Thymus (tissue), 11 donors: Measurements from ENCODE around the gene TMEM236. TPM values are rescaled to one million over a fixed set of nuclear protein-coding genes. Genes with fewer than 3 reads are reported as not detected.
A peak's percentile ranks its signal among the peaks of the same experiment; 100 is the strongest.

Experiments used
- DNase-seq, 9 donors: peaks; one replicate each; pipeline ENCODE4 v3.0.0-alpha.2; 2013; ENCODE audit warnings: low spot score in 9 of 9, low read depth in 6 of 9, missing footprints in 1 of 9
- H3K27ac ChIP-seq, 2 donors: one replicate each; pipeline ENCODE4 v1.5.1; 2013; ENCODE audit warnings: control low read depth in 1 of 2, low read depth in 1 of 2, low read length in 1 of 2, mild to moderate bottlenecking in 1 of 2, moderate library complexity in 1 of 2
- H3K27me3 ChIP-seq, 2 donors: one replicate each; pipeline ENCODE4 v1.5.1; 2013; ENCODE audit warnings: low read length in 1 of 2; ENCODE audit not compliant: control insufficient read depth in 2 of 2, insufficient read depth in 1 of 2
- H3K36me3 ChIP-seq, 2 donors: one replicate each; pipeline ENCODE4 v1.5.1; 2013; ENCODE audit warnings: low read length in 1 of 2, mild to moderate bottlenecking in 1 of 2, moderate library complexity in 1 of 2; ENCODE audit not compliant: control insufficient read depth in 2 of 2, insufficient read depth in 2 of 2
- H3K4me1 ChIP-seq, 2 donors: one replicate each; pipeline ENCODE4 v1.5.1; 2013; ENCODE audit warnings: low read length in 2 of 2; ENCODE audit not compliant: control insufficient read depth in 2 of 2, insufficient read depth in 2 of 2
- H3K4me3 ChIP-seq, 2 donors: one replicate each; pipeline ENCODE4 v1.5.1; 2013; ENCODE audit warnings: low read length in 2 of 2, control low read depth in 1 of 2, mild to moderate bottlenecking in 1 of 2
- H3K9me3 ChIP-seq, 2 donors: one replicate each; pipeline ENCODE4 v1.5.1; 2013; ENCODE audit warnings: low read length in 1 of 2, mild to moderate bottlenecking in 1 of 2; ENCODE audit not compliant: control insufficient read depth in 2 of 2, insufficient read depth in 1 of 2
- WGBS: extraction: QIAGEN DNeasy Blood & Tissue Kit; methylation state at CpG from one replicate; pipeline ENCODE4 v1.1.7; 2013; 5-methylcytosine and 5-hydroxymethylcytosine counted together
- polyA plus RNA-seq: library from polyadenylated mRNA; stranded (reverse); fragments of 200-250 nt; gene quantifications from one replicate; pipeline ENCODE4 v1.2.3, GENCODE V29; 2013
- total RNA-seq: library from RNA; stranded (reverse); fragments of 120-200 nt; gene quantifications from one replicate; pipeline ENCODE4 v1.2.4, GENCODE V29; 2013
- donor health status: healthy.

TMEM236 gene
- total and polyA plus RNA-seq, 2 donors = 0.24 to 0.30 TPM

DNA sequence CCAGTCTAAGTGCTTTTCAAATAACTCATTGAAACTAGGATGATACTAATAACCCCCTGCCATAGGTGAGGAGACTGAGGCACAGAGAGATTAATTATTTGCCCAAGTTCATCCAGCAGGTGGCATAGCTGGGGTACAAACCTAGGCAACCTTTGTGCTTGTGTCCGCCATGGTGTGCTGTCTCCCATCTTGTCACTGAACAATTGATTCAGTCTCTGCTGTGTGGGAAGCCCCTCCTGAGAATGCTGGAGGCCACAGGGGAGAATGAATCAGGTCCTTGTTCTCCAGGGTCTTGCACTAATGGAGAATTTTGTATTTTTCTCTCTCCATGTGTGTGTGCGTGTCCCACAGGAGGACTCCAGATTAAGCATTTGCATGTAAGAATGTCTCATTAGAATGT, 15.8 kb upstream of the TMEM236 start:
- 96% methylated on average over 2 of the region's 2 CpGs for WGBS
- Histone ChIP-seq H3K27ac (no peak overlapping the region), H3K4me3 (no peak overlapping the region), H3K36me3 (no peaks in the 10 kb centered on the region), H3K9me3 (no peaks in the 10 kb centered on the region), H3K27me3 (no peaks in the 10 kb centered on the region), H3K4me1 (no peaks in the 10 kb centered on the region)
- no peak for DNase-seq

DNA sequence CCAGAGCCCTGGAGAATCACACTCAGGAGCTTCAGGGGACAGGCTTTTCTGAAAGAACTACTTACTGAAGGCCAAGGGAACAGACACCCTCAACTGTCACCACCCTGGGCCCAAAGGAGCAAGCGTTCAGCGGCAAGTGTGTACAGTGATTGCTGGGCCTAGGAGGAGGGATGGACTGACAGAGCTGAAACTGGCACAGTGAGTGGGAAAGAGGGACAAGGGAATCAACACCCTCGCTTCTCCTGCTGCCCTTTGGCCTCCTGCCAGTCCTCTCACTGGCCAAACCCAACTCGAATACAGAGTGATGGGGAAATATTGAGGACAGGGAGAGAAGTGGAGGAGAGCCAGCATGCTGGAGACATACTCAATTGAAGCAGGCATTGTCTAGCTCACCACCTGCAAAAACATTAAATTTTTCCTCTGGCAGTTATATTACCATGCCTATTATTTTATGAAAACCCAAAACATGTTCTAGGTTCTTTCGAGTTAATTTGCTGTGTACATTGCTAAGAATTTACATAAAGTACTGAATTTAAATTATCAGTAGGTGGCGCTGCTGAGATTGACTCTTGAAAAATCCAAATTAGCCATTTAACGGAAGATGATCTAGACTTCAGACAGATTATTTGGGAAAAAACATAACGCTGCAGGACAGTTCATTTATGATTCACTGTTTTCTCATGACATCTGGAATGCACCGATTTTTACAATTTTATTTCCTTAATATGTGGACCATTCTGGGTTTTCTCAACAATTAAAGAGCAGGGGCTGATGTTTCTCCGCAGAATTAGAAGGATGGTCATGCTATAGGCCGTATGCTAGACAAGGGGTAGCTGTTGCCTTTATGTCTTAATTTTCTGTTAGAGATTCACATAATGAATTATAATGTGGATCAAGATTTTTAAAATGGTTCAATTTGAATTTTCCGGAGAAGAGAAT, 14.7 kb upstream of the TMEM236 start:
- no peaks in the 10 kb centered on the region for H3K27me3 ChIP-seq
- peak in 3 of 9 donors; percentile 35 to 59 (median 38) for DNase-seq
- no peak overlapping the region for H3K27ac ChIP-seq
- H3K4me3 ChIP-seq = no peak overlapping the region
- no peaks in the 10 kb centered on the region for H3K36me3 ChIP-seq
- 61% methylated on average over 12 of the region's 12 CpGs for WGBS
- no peaks in the 10 kb centered on the region for H3K9me3 ChIP-seq
- no peaks in the 10 kb centered on the region for H3K4me1 ChIP-seq

DNA sequence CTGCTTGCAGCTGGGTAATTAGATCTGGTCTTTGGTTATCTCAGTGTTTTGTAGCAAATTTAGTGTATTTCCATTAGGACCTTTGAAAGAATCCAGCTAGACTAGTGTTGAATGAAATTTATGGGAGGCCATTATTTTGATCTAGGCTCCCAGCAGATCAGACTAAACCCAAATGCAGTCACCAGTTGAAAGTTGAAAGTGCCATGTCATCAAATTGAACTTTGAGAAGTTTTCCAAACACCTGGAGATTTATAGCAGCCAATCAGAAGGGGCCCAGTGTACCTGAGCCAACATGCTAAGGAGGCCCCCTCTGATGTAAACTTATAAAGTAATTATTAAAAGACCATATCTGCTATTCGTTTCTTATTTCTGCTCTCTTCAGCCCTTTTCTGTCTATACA, 11.3 kb upstream of the TMEM236 start:
- H3K36me3 ChIP-seq = no peaks in the 10 kb centered on the region
- no peaks in the 10 kb centered on the region for H3K9me3 ChIP-seq
- WGBS = 98% methylated on average over 1 of the region's 1 CpG
- no peak for DNase-seq
- H3K4me3 ChIP-seq = no peak overlapping the region
- peaks cover 13 to 21% of the 10 kb centered on the region in 2 donors for H3K4me1 ChIP-seq
- no peak overlapping the region for H3K27ac ChIP-seq
- no peaks in the 10 kb centered on the region for H3K27me3 ChIP-seq

DNA sequence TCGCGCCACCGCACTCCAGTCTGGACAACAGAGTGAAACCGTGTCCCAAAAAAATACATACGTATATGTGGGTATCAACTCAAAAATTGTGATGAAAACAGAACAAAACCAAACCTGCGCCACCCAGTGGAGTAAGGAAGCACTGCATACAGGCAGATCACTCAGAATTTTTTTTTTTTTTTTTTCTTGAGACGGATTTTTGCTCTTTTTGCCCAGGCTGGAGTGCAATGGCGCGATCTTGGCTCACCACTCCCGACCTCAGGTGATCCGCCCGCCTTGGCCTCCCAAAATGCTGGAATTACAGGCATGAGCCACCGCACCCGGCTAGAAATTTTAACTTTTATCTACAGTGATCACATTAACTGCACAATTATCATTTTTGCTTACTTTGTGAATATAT, 9.1 kb upstream of the TMEM236 start:
- no peaks in the 10 kb centered on the region for H3K27me3 ChIP-seq
- DNase-seq = peak in 8 of 9 donors; percentile 38 to 78 (median 51)
- no peak overlapping the region for H3K4me3 ChIP-seq
- H3K27ac ChIP-seq = no peak overlapping the region
- H3K36me3 ChIP-seq = no peaks in the 10 kb centered on the region
- H3K4me1 ChIP-seq = peaks cover 13 to 21% of the 10 kb centered on the region in 2 donors
- no peaks in the 10 kb centered on the region for H3K9me3 ChIP-seq
- WGBS = 58% methylated on average over 14 of the region's 14 CpGs

DNA sequence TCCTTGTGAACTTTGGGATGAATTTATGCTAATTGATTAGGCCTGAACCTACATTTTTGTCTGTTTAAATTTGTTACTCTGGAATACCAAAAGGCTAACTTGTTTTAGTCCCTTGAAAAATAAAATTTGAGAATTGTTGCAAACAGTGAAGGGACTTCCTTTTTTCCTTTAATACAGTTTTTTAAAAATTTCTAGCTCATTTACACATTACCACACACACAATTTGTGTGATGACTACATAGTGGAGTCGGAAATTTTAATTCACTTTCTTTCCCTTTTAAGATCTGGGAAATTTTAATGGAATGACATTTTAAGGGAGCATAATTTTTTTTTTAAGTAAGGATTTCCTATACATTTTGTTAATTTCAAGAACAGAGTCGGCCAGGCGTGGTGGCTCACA, 8.6 kb upstream of the TMEM236 start:
- Histone ChIP-seq H3K27ac (no peak overlapping the region), H3K4me1 (peaks cover 13 to 21% of the 10 kb centered on the region in 2 donors), H3K4me3 (no peak overlapping the region), H3K36me3 (no peaks in the 10 kb centered on the region), H3K9me3 (no peaks in the 10 kb centered on the region), H3K27me3 (no peaks in the 10 kb centered on the region)
- 95% methylated on average over 3 of the region's 3 CpGs for WGBS
- no peak for DNase-seq

DNA sequence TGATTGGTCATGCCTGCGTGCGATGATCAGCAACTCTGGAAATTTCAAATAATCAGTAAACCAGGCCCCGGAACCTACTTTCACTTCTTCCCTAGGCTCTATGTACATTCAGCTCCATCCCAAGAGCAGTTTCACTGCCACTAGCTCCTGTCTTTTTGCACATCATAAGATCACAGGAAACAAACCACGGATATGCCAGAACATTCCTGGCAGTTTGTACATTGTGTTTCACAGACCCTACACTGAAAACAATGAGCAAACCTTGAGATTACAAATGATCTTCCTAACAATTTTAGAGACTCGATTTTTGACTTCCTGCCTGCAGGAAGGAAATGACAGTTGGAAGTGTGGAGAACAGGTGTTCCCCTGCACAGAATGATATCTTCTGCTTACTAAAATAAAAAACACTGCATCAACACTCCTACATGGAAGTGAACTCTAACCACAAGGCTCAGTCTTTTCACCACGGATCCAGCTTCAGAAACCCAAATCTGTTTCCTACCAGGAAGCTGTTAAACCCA, 7.6 kb upstream of the TMEM236 start:
- 26% methylated on average over 6 of the region's 6 CpGs for WGBS
- Histone ChIP-seq H3K36me3 (no peaks in the 10 kb centered on the region), H3K4me3 (no peak overlapping the region), H3K27ac (peak overlapping the region; percentile 48 to 72), H3K27me3 (no peaks in the 10 kb centered on the region), H3K4me1 (peaks cover 13 to 21% of the 10 kb centered on the region in 2 donors), H3K9me3 (no peaks in the 10 kb centered on the region)
- peak in 5 of 9 donors; percentile 15 to 46 (median 28) for DNase-seq

DNA sequence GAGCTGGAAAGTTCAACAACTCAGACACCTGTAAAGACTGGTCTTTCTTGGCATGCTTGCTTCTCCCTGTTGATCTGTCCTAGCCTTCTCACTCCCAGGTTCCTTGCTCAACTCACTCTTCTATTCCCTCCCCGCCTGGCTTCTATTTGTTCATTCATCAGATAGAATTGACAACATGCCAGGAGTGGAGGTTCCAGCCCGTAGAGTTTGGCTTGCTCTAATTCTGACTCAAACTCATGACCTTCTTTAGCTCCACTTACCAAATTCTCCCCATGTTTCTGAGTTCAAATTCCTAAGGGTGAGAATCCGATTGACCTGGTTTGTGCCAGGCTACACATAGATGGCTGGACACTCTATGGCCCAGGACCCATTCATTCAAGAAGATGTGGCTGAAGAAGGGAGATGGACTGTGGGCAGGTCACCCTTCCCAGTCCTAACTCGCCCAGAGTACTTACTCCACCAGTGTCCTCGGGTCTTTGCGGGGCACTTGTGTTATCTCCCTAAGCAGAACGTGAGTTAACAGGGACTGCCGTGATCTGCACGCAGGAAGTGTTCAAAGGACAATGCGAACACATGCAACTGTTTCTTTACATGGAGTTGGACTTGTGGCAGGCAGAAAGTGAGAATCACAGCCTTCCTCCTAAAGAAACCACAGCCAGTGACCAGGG, 4.0 kb upstream of the TMEM236 start:
- H3K36me3 ChIP-seq = no peaks in the 10 kb centered on the region
- H3K9me3 ChIP-seq = no peaks in the 10 kb centered on the region
- no peak overlapping the region for H3K4me3 ChIP-seq
- no peaks in the 10 kb centered on the region for H3K27me3 ChIP-seq
- WGBS = 97% methylated on average over 10 of the region's 10 CpGs
- H3K4me1 ChIP-seq = peaks cover 13 to 17% of the 10 kb centered on the region in 2 donors
- no peak for DNase-seq
- H3K27ac ChIP-seq = no peak overlapping the region

DNA sequence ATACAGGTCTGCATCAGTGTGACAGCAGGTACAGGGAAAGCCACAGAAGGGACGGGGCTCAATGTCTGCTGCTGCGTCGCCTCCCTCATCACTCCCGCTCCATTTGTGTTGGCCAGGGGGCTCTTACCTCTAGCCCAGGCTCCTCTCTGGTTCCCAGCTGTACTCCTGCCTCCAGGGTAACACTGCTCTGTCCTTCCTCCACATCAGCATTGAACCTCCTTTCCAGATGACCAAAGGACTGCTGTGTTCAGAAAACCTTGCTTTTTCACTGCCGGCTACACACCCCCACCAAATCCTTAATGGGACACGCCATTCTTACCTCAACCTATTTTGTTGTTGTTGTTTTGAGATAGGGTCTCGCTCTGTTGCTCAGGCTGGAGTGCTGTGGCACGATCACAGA, 2.1 kb upstream of the TMEM236 start:
- H3K4me3 ChIP-seq = no peak overlapping the region
- no peak overlapping the region for H3K27ac ChIP-seq
- no peaks in the 10 kb centered on the region for H3K27me3 ChIP-seq
- no peak for DNase-seq
- peaks cover 5 to 7% of the 10 kb centered on the region in 2 donors for H3K4me1 ChIP-seq
- 97% methylated on average over 8 of the region's 8 CpGs for WGBS
- no peaks in the 10 kb centered on the region for H3K36me3 ChIP-seq
- H3K9me3 ChIP-seq = no peaks in the 10 kb centered on the region
